ENCODE data around the gene STXBP3. TPM values are rescaled to one million over a fixed set of nuclear protein-coding genes. Genes with fewer than 3 reads are reported as not detected.

Gene STXBP3
- polyA plus RNA-seq, 1 of the 3 experiments (the other 2 are of a cell fraction) = 12.6 TPM

DNA sequence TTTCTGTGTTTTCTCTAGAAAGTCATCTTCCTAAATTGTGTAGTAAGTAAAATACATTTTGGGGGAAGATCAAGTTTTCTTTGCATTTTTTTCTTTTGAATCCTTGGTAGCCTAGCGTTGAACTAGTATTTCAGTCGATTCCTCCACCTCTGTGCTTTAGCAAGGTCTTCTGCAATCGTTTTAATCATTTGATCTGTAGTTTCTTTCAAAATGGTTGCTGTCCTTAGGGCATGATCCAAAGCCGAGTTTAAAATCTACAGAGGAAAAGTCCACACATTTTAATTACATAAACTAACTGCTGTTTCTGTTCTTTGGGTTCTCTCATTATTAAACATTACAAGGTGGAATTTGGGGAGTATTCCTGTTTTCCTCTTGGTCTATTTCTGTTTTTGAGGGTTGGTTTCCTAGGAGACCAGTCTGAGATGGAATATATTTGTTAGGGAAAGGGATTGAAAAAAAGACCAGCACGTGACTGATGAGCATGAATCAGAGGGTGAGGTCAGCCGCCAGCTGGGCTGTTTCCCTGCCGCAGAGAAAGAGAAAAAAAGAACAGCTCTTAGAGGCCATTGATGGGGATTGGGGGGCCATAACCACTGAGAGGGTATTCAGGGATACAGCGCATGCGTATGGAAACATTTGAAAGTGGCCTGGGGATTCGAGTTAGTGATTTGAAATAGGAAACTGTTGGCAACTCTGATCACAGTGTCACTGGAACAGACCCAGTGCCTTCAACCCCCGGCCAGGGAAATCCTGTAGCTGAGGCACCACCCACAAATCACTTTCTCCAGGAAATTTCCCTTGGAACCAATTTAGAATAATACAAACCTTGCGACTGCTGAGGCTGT lies 69.8 kb downstream of the STXBP3 start:
- H3K36me3 ChIP-seq (replicated peaks in 1 of 2; ENCODE audit: control insufficient read depth in 1 of 2, insufficient read depth in 2 of 2, low read length in 1 of 2) = peaks cover 0 to 4% of the 10 kb centered on the region in 2 experiments
- POLR2A ChIA-PET = interaction anchor here (0.9 to 1.5 kb wide), 5 partner anchors 14 to 284 kb away, joined by 3 to 8 read pairs (median 4); partner anchors contain the start of genes GPSM2 and PRPF38B
- CTCF ChIA-PET = interaction anchor here (0.7 to 2.3 kb wide), 6 partner anchors 13 to 98 kb away, joined by 3 to 16 read pairs (median 3); no protein-coding TSS in a partner anchor
- H3K79me2 ChIP-seq (ENCODE audit: insufficient read depth) = no peaks in the 10 kb centered on the region
- DNase-seq = peak; percentile 76
- H3K9me3 ChIP-seq = no peaks in the 10 kb centered on the region
- 17% methylated on average over 12 of the region's 12 CpGs for WGBS (ENCODE audit: low lambda C conversion rate)
- peak overlapping the region; percentile 98 for H2AFZ ChIP-seq (ENCODE audit: low read depth)
- peaks cover 20 to 30% of the 10 kb centered on the region in 2 experiments for H3K4me1 ChIP-seq (ENCODE audit: control insufficient read depth in 1 of 2, insufficient read depth in 2 of 2, low read depth in 1 of 2, low read length in 1 of 2)
- H3F3A ChIP-seq (replicated peaks; ENCODE audit: insufficient read depth) = peaks cover 13% of the 10 kb centered on the region
- TF ChIP-seq, protein P1, sequence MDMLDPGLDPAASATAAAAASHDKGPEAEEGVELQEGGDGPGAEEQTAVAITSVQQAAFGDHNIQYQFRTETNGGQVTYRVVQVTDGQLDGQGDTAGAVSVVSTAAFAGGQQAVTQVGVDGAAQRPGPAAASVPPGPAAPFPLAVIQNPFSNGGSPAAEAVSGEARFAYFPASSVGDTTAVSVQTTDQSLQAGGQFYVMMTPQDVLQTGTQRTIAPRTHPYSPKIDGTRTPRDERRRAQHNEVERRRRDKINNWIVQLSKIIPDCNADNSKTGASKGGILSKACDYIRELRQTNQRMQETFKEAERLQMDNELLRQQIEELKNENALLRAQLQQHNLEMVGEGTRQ (IDR thresholded peaks at IDR 0.05; ENCODE audit: borderline replicate concordance, low read depth, low read length) = peak; percentile 79
- TF ChIP-seq MEF2A (IDR thresholded peaks at IDR 0.05; ENCODE audit: borderline replicate concordance, low read depth) (no peak), NRF1 (IDR thresholded peaks at IDR 0.05; ENCODE audit: low read depth, low read length) (no peak), TAF1 (IDR thresholded peaks at IDR 0.05; ENCODE audit: borderline replicate concordance, low read depth, low read length) (no peak; the same call in 1 of the 2 replicates), SMC3 (IDR thresholded peaks at IDR 0.05; ENCODE audit: low read depth, low read length) (no peak), EZH2phosphoT487 (IDR thresholded peaks at IDR 0.05; ENCODE audit: borderline replicate concordance, low read depth) (no peak), TEAD4 (IDR thresholded peaks at IDR 0.05; ENCODE audit: borderline replicate concordance, insufficient read depth) (no peak), RXRA (IDR thresholded peaks at IDR 0.05; ENCODE audit: borderline replicate concordance, low read depth) (no peak), RAD21 (IDR thresholded peaks at IDR 0.05; ENCODE audit: low read length) (no peak), CHD2 (IDR thresholded peaks at IDR 0.05; ENCODE audit: low read length, partially characterized antibody) (peak; percentile 48), SIN3A (IDR thresholded peaks at IDR 0.05; ENCODE audit: borderline replicate concordance, low read depth, low read length) (no peak), FOXM1 (IDR thresholded peaks at IDR 0.05; ENCODE audit: low read depth) (no peak), NFIC (IDR thresholded peaks at IDR 0.05; ENCODE audit: borderline replicate concordance) (peak; percentile 28; the same call in 1 of the 2 replicates), YY1 (IDR thresholded peaks at IDR 0.05; ENCODE audit: low read depth) (peak; percentile 79; the same call in 1 of the 2 replicates), RFX5 (IDR thresholded peaks at IDR 0.05; ENCODE audit: low read length) (no peak), JUND (IDR thresholded peaks at IDR 0.05) (peak; percentile 89), FOSL2 (IDR thresholded peaks at IDR 0.05; ENCODE audit: borderline replicate concordance, low read depth) (peak; percentile 89), TCF12 (IDR thresholded peaks at IDR 0.05) (peak; percentile 77), GATA2 (CRISPR knock-in tag; IDR thresholded peaks at IDR 0.05) (peak; percentile 69), POLR2AphosphoS5 (IDR thresholded peaks at IDR 0.05; ENCODE audit: low read depth, low read length) (peak; percentile 31; the same call in 1 of the 2 replicates), EP300 (IDR thresholded peaks at IDR 0.05; ENCODE audit: borderline replicate concordance in 1 of 2, low read depth in 1 of 2, low read length in 1 of 2) (no peak), FOXJ3 (CRISPR knock-in tag; IDR thresholded peaks at IDR 0.05) (no peak)
- TF ChIP-seq, protein P2, sequence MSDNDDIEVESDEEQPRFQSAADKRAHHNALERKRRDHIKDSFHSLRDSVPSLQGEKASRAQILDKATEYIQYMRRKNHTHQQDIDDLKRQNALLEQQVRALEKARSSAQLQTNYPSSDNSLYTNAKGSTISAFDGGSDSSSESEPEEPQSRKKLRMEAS (IDR thresholded peaks at IDR 0.05; ENCODE audit: low read depth) = peak; percentile 78
- TF ChIP-seq, protein P3, sequence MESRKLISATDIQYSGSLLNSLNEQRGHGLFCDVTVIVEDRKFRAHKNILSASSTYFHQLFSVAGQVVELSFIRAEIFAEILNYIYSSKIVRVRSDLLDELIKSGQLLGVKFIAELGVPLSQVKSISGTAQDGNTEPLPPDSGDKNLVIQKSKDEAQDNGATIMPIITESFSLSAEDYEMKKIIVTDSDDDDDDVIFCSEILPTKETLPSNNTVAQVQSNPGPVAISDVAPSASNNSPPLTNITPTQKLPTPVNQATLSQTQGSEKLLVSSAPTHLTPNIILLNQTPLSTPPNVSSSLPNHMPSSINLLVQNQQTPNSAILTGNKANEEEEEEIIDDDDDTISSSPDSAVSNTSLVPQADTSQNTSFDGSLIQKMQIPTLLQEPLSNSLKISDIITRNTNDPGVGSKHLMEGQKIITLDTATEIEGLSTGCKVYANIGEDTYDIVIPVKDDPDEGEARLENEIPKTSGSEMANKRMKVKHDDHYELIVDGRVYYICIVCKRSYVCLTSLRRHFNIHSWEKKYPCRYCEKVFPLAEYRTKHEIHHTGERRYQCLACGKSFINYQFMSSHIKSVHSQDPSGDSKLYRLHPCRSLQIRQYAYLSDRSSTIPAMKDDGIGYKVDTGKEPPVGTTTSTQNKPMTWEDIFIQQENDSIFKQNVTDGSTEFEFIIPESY (IDR thresholded peaks at IDR 0.05; ENCODE audit: borderline replicate concordance, low read depth) = no peak
- TF ChIP-seq, protein P4, sequence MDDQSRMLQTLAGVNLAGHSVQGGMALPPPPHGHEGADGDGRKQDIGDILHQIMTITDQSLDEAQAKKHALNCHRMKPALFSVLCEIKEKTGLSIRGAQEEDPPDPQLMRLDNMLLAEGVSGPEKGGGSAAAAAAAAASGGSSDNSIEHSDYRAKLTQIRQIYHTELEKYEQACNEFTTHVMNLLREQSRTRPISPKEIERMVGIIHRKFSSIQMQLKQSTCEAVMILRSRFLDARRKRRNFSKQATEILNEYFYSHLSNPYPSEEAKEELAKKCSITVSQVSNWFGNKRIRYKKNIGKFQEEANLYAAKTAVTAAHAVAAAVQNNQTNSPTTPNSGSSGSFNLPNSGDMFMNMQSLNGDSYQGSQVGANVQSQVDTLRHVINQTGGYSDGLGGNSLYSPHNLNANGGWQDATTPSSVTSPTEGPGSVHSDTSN (IDR thresholded peaks at IDR 0.05) = peak; percentile 54; the same call in 1 of the 2 replicates
- TF ChIP-seq, protein P5, sequence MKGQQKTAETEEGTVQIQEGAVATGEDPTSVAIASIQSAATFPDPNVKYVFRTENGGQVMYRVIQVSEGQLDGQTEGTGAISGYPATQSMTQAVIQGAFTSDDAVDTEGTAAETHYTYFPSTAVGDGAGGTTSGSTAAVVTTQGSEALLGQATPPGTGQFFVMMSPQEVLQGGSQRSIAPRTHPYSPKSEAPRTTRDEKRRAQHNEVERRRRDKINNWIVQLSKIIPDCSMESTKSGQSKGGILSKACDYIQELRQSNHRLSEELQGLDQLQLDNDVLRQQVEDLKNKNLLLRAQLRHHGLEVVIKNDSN (IDR thresholded peaks at IDR 0.05; ENCODE audit: borderline replicate concordance, low read depth) = peak; percentile 96
- H3K27ac ChIP-seq (ENCODE audit: low read depth in 2 of 2, low read length in 1 of 2) = peak overlapping the region; percentile 96 to 99
- H3K9ac ChIP-seq = peak overlapping the region; percentile 81
- peak overlapping the region; percentile 68 for H3K4me2 ChIP-seq
- H3K4me3 ChIP-seq (ENCODE audit: low read depth in 2 of 2, low read length in 1 of 2) = peak overlapping the region in 1 of 2 experiments; percentile 6; a peak in 2 of 4 replicates
- no peaks in the 10 kb centered on the region for H3K27me3 ChIP-seq (ENCODE audit: insufficient read depth)
- no peaks in the 10 kb centered on the region for H3K9me2 ChIP-seq
- H4K20me1 ChIP-seq (ENCODE audit: insufficient read depth) = no peaks in the 10 kb centered on the region
